SKM-1 (cell line): ENCODE results near the gene ROBO2.

Source experiments
- DNase-seq: peaks from one replicate; lab custom pipeline; 2025; ENCODE audit not compliant: unreplicated experiment; lab: John Stamatoyannopoulos, UW

ROBO2 gene

DNA sequence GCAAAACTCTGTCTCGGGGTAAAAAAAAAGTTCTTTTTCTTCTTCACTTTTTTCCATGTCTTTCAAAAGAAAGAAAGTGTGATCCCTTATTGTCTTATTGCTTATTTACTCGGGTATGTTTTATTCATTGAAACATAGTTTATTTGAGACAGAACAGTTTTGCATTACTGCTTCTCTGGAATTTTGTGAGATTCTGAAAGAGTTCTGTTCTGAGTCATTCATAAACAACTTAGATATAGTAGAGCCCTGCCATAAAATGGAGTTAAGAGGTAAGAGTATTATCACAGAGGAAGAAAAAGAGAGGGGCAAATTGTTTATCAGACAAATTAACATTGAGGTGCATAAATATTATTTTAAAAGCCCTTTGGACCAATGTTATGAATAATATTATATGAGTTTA, 522.2 kb downstream of the ROBO2 start:
- DNase-seq, result no peak

- no peak for DNase-seq
Measured at GRCh38 chr3:77563012-77563411, 523.1 kb downstream of the ROBO2 start.

- no peak for DNase-seq
Measured at GRCh38 chr3:77566055-77566454, 526.2 kb downstream of the ROBO2 start.

GRCh38 chr3:77571971-77572715, 532.2 kb downstream of the ROBO2 start:
- no peak for DNase-seq

GRCh38 chr3:77577264-77577663, 537.4 kb downstream of the ROBO2 start:
- no peak for DNase-seq

DNA sequence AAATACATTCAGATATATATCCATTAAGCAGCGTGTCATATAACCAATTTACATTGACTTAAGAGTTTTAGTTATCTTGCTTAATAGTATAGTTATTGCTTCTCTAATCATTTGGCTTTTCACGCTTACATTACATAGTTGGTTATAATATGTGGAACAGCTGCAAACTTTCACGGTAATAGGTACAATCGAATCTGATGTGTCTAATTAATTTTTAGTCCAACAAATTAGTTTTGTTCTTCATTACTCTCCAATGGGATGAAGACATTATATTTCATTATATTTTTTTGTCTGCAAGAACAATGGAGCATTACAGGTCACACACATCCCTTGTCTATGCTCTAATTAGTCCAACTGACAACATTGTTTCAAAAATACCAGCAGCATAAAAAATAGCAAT, 546.3 kb downstream of the ROBO2 start:
- no peak for DNase-seq

GRCh38 chr3:77588863-77589262, 549.0 kb downstream of the ROBO2 start:
- DNase-seq, result no peak

DNA sequence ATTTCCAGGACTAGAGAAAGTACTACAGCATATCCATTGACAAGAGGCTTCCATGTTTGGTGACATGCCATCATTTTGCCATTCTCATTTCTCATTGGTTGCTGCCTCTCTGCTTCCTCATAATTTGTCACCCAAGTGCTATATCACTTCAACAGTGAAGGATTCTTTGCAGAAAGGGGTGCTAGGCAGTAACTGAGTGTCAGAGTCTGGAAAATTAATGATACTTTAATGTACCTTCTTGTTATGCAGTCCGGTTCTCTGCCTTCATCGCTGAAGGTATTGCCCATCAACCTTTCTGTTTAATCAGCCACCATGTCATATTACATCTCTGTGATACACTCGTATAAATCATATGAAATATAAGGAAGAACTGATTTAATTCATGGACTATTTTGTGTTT, 550.3 kb downstream of the ROBO2 start:
- no peak for DNase-seq

DNA sequence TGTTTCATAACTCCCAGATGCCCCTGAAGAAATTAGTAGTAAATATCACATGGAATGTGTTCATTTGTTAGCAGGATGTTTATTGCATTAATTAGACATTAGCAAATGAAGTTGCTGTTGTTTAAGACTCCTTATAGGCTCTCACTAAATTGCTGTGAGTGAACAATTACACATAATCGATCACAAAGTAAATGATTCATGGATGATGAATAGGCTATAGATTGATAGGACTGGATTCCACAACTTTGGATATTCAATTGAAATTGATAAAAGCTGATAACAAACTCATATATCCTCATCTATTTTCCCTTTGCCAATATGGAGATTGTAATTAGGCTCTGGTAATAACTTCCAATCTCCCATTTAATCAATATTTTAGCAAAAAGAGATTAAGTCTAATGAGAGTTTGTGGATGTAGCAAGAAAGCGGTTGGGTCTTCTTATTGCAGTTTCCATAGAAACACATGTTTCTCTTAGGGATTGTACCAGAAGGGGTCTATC, 555.5 kb downstream of the ROBO2 start:
- no peak for DNase-seq

GRCh38 chr3:77599948-77600347, 560.0 kb downstream of the ROBO2 start:
- DNase-seq, result no peak

DNA sequence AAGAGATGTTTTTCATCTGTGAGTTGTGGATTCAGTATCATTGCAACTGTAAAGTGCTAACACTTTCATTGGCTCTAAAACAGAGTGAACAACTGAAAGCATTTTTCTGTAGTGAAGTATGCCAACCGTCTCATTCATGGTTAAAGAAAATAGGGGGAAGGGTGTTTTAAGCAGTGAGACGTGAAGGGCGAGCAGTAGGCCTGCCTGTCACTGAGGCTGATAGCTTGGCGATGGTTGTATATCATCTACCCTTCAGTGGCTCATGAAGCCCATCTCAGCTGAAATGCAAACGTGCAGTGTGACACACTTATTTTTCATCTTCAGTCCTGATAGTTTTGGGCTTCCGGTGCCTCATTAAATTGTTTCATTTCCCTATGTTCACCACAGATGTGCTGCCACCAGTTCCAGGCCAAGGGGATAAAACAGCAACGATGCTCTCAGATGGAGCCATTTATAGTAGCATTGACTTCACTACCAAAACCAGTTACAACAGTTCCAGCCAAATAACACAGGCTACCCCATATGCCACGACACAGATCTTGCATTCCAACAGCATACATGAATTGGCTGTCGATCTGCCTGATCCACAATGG, 562.0 kb downstream of the ROBO2 start:
- no peak for DNase-seq

DNA sequence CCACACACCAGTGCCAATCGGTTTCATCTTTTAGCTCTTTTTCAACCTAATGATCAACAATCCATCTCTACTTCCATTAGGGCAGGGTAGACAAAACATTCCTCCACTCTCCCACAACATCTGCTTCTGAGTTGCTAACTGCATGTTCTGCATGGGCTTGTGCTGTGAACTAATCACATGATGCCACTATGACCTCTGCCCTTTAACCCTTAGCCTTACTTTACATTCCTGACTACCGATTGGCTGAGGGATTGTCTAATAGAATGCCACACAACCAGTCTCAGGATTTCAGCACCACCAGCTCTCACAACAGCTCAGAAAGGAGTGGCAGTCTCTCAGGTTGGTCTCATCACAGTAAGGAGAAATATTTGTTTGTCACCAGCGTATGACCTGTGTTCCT, 562.8 kb downstream of the ROBO2 start:
- DNase-seq, result no peak

DNA sequence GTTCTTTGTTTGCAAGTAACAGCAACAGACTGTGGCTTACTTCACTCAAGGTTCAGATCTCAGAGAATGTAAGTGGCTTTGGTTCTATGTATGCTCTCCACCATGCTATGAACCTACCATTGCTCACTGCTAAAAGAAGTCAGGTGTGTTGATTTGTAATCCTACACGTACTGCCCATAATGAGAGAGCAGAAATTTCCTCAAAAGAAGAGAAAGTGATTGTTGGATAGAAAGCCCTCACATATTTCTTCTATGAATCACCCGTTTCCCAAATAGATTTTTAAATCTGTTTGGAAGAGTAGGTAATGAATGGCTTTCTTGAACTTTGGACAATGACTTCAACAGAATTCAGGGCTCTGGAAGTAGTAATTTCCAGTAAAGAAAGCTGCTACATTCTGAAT, 565.4 kb downstream of the ROBO2 start:
- DNase-seq, result no peak

GRCh38 chr3:77605865-77606264, 566.0 kb downstream of the ROBO2 start:
- DNase-seq, result no peak

- DNase-seq, result no peak
Measured at GRCh38 chr3:77606372-77606771, 566.5 kb downstream of the ROBO2 start.

GRCh38 chr3:77618686-77619085, 578.8 kb downstream of the ROBO2 start:
- DNase-seq, result no peak

GRCh38 chr3:77620009-77620408, 580.1 kb downstream of the ROBO2 start:
- no peak for DNase-seq

GRCh38 chr3:77623500-77623899, 583.6 kb downstream of the ROBO2 start:
- no peak for DNase-seq

GRCh38 chr3:77626157-77626556, 586.3 kb downstream of the ROBO2 start:
- no peak for DNase-seq

DNA sequence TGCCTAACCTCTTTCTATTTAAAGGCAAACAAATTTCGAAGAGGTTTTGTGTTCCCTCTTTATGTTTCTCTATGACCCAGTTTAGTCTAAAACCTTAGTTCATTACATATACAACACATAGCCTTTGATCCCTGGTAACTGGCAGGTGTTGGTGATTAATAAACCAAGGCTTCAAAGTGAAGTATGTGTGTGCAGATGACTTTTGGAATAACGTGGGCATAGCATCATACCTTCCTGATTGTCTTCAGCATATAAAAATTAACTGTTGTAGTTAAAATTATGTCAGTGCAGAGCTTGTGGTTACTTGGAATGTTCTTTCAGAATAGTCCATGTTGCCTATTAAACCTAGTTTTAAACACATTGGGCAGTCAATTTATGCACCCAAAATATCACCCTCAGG, 608.3 kb downstream of the ROBO2 start:
- no peak for DNase-seq

- DNase-seq, result no peak
Measured at GRCh38 chr3:77648664-77649063, 608.8 kb downstream of the ROBO2 start.

DNA sequence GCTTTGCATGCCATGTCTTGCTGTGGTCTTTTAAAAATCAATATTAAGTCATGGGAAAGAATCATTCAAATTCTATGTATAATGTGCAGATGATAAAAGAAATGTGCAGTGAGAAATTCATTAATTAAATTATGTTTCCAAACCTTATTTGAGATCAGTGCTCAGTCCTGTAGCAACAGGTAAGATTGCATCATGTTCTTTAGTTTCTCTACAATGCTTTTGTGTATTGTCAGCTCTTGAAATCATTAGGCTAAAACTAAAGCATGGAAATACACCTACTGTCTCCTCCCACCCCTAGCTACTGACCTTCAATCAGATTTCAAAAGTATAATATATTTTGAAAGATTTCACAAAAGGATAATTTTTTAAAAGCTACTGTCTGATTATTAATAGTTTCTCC, 612.7 kb downstream of the ROBO2 start:
- no peak for DNase-seq

DNA sequence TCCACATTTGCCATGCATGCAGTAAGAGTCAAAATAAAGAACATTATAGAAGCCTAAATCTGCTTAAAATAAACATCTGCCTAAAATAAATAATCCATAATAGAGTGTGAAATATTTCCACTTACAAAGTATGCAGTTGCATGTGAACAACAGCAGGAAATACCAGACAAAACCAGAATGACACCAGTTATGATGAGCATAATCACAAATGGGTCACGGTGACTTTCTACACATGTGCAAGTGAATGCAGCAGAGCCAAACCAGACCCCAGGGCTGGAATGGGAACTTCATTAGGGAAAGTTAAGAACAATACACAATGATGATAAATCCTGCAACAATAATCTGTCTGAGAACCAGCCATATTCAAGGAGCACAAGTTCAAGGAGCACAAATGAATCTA, 615.5 kb downstream of the ROBO2 start:
- no peak for DNase-seq
